Keratinocyte (primary cell): ENCODE measurements around the gene LAMP2. TPM values are rescaled to one million over a fixed set of nuclear protein-coding genes. Genes with fewer than 3 reads are reported as not detected.

Source experiments
- DNase-seq: peaks from one replicate; pipeline ENCODE4 v3.0.0-alpha.2; 2011; ENCODE audit warnings: low read depth, missing footprints, low spot score
- FAIRE-seq: peaks from 2 replicates; lab custom pipeline; 2011; peaks lifted over from hg19 to GRCh38; lab: Jason Lieb, UNC
- H2AFZ ChIP-seq: 2 replicates; pipeline ENCODE4 v1.6.0; 2012; ENCODE audit warnings: low read length, control low read depth, inconsistent platforms; ENCODE audit not compliant: control insufficient read depth
- H3K27ac ChIP-seq: 2 replicates; pipeline ENCODE4 v1.5.1; 2011; ENCODE audit warnings: low read length; ENCODE audit not compliant: control insufficient read depth, insufficient read depth
- H3K27me3 ChIP-seq: 3 replicates; pipeline ENCODE4 v1.6.0; 2011; ENCODE audit warnings: low read length; ENCODE audit not compliant: control insufficient read depth, insufficient read depth; ENCODE audit errors: extremely low read depth
- H3K36me3 ChIP-seq, 2 experiments: 2 replicates in 1 of 2; 3 replicates in 1 of 2; pipeline ENCODE4 v1.5.1; 2011; ENCODE audit warnings: low read length in 2 of 2, mild to moderate bottlenecking in 1 of 2; ENCODE audit not compliant: control insufficient read depth in 2 of 2, insufficient read depth in 2 of 2; ENCODE audit errors: extremely low read depth in 1 of 2
- H3K4me1 ChIP-seq: 3 replicates; pipeline ENCODE4 v1.5.1; 2011; ENCODE audit warnings: low read length; ENCODE audit not compliant: control insufficient read depth, insufficient read depth; ENCODE audit errors: extremely low read depth
- H3K4me2 ChIP-seq: 3 replicates; pipeline ENCODE4 v1.6.0; 2011; ENCODE audit warnings: low read depth, low read length; ENCODE audit not compliant: control insufficient read depth, insufficient read depth; ENCODE audit errors: extremely low read depth
- H3K4me3 ChIP-seq, 3 experiments: fragments of 200-600 bp in 1 of 3; sonication (generic) in 1 of 3; 2 replicates in 2 of 3; 3 replicates in 1 of 3; pipeline ENCODE4 v1.5.1; 2011 to 2016; ENCODE audit warnings: low read length in 3 of 3, mild to moderate bottlenecking in 3 of 3, control low read depth in 2 of 3, inconsistent platforms in 1 of 3, low read depth in 1 of 3, mixed read lengths in 1 of 3, mixed run types in 1 of 3, moderate library complexity in 1 of 3; ENCODE audit not compliant: control insufficient read depth in 2 of 3, insufficient read depth in 2 of 3; ENCODE audit errors: extremely low read depth in 1 of 3
- H3K79me2 ChIP-seq: 2 replicates; pipeline ENCODE4 v1.6.0; 2012; ENCODE audit warnings: low read length; ENCODE audit not compliant: control insufficient read depth, insufficient read depth
- H3K9ac ChIP-seq: 3 replicates; pipeline ENCODE4 v1.6.0; 2011; ENCODE audit warnings: low read length; ENCODE audit not compliant: control insufficient read depth, insufficient read depth; ENCODE audit errors: extremely low read depth
- H3K9me1 ChIP-seq: 3 replicates; pipeline ENCODE4 v1.6.0; 2011; ENCODE audit warnings: low read length; ENCODE audit not compliant: control insufficient read depth, insufficient read depth; ENCODE audit errors: extremely low read depth
- H3K9me3 ChIP-seq: 2 replicates; pipeline ENCODE4 v1.5.1; 2012; ENCODE audit warnings: low read depth, low read length; ENCODE audit not compliant: control insufficient read depth
- H4K20me1 ChIP-seq: 3 replicates; pipeline ENCODE4 v1.6.0; 2011; ENCODE audit warnings: low read length; ENCODE audit not compliant: control insufficient read depth, insufficient read depth; ENCODE audit errors: extremely low read depth
- CTCF ChIP-seq, 3 experiments: IDR thresholded peaks in 1 of 3; conservative IDR thresholded peaks in 1 of 3; optimal IDR thresholded peaks in 1 of 3; 2 replicates in 2 of 3; 3 replicates in 1 of 3; pipeline versions ENCODE3 to v1.5.1; 2011; ENCODE audit warnings: low read length in 3 of 3, mild to moderate bottlenecking in 3 of 3, moderate library complexity in 2 of 3, control low read depth in 1 of 3, inconsistent platforms in 1 of 3; ENCODE audit not compliant: insufficient read depth in 2 of 3; ENCODE audit errors: extremely low read depth in 1 of 3
- EZH2 ChIP-seq: IDR thresholded peaks from one replicate; pipeline ENCODE4 v1.6.1; 2012; ENCODE audit warnings: inconsistent platforms, mild to moderate bottlenecking, low read length, moderate library complexity
- dilution Hi-C: fragments of 300-500 bp; cut with MboI; formaldehyde crosslinking; loops from one replicate; pipeline ENCODE4 v1.7.0; 2020; ENCODE audit warnings: low sequenced_read_pairs; ENCODE audit not compliant: extremely low pct_ligation_motif_present
- polyA plus RNA-seq, 5 experiments: library from polyadenylated mRNA; depleted of rRNA in 3 of 5; stranded (reverse) in 3 of 5; stranded (forward) in 1 of 5; unstranded in 1 of 5; fragments of >200 nt; gene quantifications; 1 replicate in 1 of 5; 2 replicates in 3 of 5; 3 replicates in 1 of 5; pipeline versions ENCODE4 v1.2.1 to v1.2.3, GENCODE V29; 2011 to 2012; ENCODE audit warnings: missing spikeins in 2 of 5, low read depth in 1 of 5, low replicate concordance in 1 of 5

LAMP2 gene
- polyA plus RNA-seq, 1 donor (not counting 4 experiments of a cell fraction or from before 2014, with no cell fraction given), result 200 TPM

- no peaks in the 10 kb centered on the region for H4K20me1 ChIP-seq
- no peak for FAIRE-seq
Measured at GRCh38 chrX:120429776-120430540, 39.1 kb downstream of the LAMP2 start.

GRCh38 chrX:120428309-120428708 lies 40.8 kb downstream of the LAMP2 start:
- no peak for TF ChIP-seq CTCF (optimal IDR thresholded peaks at IDR 0.05 in 1 of 3, IDR thresholded peaks at IDR 0.05 in 1 of 3, conservative IDR thresholded peaks at IDR 0.05 in 1 of 3; ENCODE audit: extremely low read depth in 1 of 3, insufficient read depth in 2 of 3, low read length in 3 of 3)
- TF ChIP-seq EZH2, result no peak
- Histone ChIP-seq H3K4me2 (no peak overlapping the region), H3K79me2 (no peaks in the 10 kb centered on the region), H3K4me3 (no peak overlapping the region), H3K9me3 (no peaks in the 10 kb centered on the region), H3K4me1 (peaks cover 13% of the 10 kb centered on the region), H4K20me1 (no peaks in the 10 kb centered on the region), H3K36me3 (no peaks in the 10 kb centered on the region), H3K27ac (no peak overlapping the region), H3K9me1 (no peaks in the 10 kb centered on the region), H3K9ac (no peak overlapping the region), H3K27me3 (no peaks in the 10 kb centered on the region), H2AFZ (no peak overlapping the region)
- dilution Hi-C loops, result no loop called here
- DNase-seq (no peak), FAIRE-seq (no peak)

More at GRCh38 chrX:120429776-120430540, 39.1 kb downstream of the LAMP2 start:
- Histone ChIP-seq H3K27me3 (no peaks in the 10 kb centered on the region), H2AFZ (no peak overlapping the region), H3K79me2 (no peaks in the 10 kb centered on the region), H3K9me1 (no peaks in the 10 kb centered on the region), H3K4me3 (no peak overlapping the region), H3K4me2 (no peak overlapping the region), H3K4me1 (peaks cover 13% of the 10 kb centered on the region), H3K9me3 (no peaks in the 10 kb centered on the region), H3K36me3 (no peaks in the 10 kb centered on the region), H3K9ac (no peak overlapping the region), H3K27ac (no peak overlapping the region)
- dilution Hi-C loops, result no loop called here
- no peak for DNase-seq
- TF ChIP-seq EZH2, result no peak
- no peak for TF ChIP-seq CTCF (optimal IDR thresholded peaks at IDR 0.05 in 1 of 3, IDR thresholded peaks at IDR 0.05 in 1 of 3, conservative IDR thresholded peaks at IDR 0.05 in 1 of 3; ENCODE audit: extremely low read depth in 1 of 3, insufficient read depth in 2 of 3, low read length in 3 of 3)
